ENCODE measurements around the gene BRINP1.

The BRINP1 gene

DNA sequence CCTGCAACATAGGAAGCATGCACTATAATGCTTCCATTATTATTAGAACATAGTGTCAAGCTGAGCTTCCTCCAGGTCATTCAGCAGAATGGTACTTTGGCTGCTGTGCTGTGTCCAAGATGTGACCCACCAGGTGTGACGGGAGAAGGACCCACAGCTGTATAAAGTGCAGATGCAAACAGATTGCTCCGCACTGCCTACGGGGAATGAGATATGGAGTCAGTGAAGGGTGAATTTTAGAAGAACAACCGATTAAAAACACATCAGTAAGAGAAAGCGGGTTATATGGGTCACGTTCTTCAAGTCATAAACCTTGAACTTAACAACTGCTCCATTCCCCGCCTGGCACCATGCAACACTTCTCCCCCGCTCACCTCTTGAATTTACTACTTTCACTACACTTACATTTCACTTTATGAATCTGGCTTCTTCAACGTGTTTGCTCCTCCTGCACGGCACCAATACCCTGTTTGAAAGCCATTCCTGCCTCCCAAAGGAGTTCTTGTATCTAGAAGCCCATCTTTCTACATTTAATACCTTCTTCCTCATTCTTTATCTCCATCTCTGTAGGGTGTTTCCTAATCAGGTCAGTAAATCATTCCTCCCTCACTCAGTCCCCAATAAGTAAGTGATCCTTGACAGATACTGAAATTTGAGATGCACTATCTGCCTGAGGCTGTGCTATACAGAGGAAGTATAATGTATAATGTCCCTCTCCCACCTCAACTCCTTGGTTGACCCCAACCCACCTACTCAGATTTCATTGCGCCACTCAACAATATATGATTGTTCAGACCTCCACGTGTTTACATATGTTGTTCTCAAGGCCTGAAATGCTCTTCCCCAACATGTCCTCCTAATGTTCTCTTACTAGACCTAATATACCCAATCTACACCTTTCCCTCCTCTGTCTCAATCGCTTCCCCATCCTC is 25.9 kb downstream of the BRINP1 start:
- no peak for DNase-seq

DNA sequence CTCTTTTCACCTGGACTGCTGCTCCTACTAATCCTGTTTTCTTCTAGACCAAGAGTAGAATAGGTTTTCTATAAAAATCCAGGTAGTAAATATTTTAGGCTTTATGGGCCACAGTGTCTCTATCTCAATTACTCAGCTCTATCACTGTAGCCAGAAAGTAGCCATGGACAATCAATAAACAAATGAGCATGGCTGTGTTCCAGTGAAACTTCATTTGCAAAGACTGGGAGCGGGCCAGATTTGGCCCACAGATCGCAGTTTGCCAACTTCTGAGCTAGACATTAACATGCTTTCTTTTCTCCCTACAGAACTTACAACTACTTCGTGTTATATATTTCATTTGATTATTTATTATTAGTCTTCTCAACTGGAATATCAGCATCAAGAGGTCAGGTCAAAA is 30.2 kb downstream of the BRINP1 start:
- no peak for DNase-seq

- DNase-seq, result no peak
Observed at GRCh38 chr9:119337573-119337972, 31.7 kb downstream of the BRINP1 start.

DNA sequence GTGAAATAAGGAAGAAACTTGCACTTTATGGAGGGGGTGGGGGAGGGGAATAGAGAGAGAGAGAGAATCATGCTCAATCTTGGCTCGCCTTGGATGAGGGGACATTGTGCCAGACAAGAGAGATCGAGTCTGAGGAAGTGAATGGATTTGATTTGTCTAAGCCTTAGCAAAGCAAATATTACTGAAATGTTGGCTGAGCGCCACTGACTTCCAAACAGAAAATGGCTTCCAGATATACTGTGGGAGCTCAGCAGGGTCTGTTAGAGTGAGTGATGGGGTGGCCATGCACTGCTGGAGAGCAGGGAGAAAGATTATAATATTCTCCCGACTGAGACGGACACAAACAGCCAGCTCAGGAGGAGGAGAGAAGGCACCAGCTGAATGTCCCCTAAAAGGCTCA is 34.5 kb downstream of the BRINP1 start:
- DNase-seq, result no peak

- DNase-seq, result no peak
Observed at GRCh38 chr9:119333507-119334229, 35.6 kb downstream of the BRINP1 start.

GRCh38 chr9:119332522-119332921 is 36.7 kb downstream of the BRINP1 start:
- DNase-seq, result no peak

- no peak for DNase-seq
Observed at GRCh38 chr9:119322184-119322583, 47.1 kb downstream of the BRINP1 start.

DNA sequence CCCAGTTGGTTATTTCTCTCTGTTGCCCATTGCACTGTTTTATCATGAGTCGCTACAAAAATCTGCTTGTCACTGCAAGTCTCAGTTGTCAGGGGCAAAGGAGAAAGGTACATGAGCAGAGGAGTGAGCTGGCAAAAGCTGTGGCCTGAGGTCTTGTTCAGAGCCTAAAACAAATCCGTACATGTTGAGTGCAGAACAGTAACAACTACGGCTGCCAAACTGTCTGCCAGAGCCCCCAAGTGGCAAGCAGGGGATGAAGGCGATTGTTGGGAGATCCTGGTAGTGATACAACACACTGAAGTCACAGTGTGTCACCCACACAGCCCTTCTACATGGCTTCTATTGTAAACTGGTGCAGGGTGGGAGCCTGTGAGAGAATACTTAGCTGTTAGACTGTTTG is 50.9 kb downstream of the BRINP1 start:
- no peak for DNase-seq

DNA sequence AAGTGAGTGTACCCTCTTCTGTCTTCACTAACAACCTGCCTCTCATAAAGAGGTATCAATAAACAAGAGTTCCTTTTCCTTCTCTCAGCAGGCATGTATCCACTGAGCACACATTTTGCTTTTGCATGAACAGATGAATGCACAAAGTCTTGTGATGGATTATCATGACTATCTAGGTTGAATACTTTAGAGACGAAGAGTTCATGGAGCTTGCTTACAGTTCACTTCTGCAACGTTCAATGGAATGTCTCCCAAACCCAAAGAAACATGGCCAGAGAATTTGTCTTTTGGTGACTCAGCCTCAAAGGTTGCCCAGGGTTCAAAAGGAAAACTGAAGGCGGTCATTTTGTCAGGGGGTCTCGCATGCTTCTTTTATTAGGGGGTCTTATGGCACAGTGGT is 55.4 kb downstream of the BRINP1 start:
- DNase-seq, result no peak

DNA sequence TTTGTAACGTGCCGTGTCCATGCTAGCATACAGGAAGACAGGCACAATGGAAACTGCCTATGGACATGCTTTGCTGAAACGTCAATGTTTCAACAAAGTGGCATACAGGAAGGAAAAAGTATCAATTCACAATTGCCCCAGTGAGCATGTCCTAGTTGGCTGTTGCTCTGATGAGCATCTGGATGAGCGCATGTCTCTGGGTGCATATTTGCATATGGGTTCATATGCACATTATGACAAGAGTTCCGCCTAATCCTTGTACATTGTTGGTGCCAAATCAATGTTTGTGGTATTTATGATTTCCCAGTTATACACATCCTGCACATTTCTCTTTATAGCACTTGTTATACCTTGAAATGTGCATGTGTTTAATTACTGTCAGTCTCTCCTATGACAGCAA is 58.5 kb downstream of the BRINP1 start:
- no peak for DNase-seq

- no peak for DNase-seq
Observed at GRCh38 chr9:119307471-119307870, 61.8 kb downstream of the BRINP1 start.

DNA sequence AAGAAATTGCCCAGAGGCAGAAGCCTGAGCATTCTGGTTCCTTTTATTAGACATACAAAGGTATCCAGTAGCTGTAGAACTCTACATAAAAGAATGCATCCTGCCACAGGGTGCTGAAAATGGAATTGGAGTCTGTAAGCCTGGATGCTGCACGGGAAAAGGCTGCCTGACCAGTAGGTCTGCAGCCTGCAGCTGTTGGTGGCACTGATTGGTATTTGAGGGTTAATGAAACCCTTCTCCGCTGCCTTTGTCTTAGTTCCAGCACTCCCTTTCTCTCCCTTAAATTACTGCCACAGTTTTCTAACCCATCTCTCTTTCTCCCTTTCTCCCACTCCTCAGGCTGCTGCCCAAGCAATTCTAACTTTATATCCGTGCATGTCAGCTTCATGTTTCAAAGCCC is 64.7 kb downstream of the BRINP1 start:
- DNase-seq, result no peak

DNA sequence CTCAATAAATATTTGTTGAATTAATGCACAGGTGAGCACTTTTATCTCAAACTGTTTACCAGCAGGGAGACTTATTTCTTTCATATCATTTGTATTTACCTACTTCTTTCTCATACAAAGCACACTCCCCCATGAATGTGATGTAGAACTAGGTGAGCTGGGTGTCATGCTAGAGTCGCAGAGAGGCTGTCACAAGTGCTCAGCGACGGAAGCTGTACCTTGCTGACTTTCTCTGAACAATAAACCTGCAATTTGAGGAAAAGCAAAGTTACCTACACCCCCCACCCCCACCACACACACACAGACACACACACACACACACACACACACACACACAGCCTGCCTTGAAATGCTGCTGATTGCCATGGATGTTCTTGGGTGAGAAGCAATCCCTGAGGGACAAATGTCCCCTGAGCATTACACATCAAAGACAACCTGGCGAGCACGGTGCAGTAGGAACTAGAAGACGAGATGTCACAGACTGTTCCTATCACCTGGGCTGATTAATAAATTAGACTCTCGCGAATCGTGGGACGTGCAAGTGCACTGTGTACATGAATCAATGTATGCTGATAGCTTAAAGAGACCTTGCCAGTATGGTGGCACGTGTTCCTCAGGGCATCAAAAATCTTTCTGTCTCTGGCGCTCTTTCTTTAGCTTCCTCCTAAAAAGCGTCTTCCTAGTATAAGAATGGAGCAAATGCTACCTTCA is 66.1 kb downstream of the BRINP1 start:
- DNase-seq, result no peak

DNA sequence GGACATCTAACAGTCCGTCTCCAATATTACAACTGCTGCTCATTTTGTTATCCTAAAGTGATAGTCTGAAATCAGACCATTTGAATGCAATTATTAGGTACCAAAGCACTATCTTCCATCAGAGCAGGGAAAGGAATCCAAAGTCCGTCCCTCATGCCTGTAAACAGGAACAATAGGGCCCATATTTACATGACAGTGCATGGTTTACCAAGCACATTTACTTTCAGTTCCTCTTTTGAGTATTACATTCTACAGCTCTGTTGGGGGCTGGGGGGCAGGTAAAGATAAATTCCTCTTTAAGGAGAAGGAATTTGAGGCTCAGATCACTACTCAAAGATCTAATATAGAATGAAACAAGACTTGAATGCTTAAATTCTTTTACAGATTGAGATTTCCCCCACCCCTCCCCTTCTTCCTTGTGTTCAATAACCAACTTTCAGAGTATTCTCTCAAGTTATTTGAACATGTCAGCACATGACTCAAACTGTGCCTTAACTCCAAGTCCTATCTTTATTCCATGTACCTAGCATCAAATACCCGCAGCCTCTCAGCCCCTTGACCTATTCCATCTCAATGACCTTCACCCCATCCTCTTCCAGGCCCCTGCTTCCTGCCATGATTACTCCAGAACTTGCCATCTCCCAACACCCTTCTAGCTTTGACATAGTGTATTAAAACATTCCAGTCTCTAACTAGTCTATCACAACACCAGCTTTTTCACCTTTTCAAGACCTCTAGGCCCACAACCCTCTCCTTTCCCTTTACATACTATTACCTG is 71.0 kb downstream of the BRINP1 start:
- no peak for DNase-seq

GRCh38 chr9:119291554-119291953 is 77.7 kb downstream of the BRINP1 start:
- no peak for DNase-seq

DNA sequence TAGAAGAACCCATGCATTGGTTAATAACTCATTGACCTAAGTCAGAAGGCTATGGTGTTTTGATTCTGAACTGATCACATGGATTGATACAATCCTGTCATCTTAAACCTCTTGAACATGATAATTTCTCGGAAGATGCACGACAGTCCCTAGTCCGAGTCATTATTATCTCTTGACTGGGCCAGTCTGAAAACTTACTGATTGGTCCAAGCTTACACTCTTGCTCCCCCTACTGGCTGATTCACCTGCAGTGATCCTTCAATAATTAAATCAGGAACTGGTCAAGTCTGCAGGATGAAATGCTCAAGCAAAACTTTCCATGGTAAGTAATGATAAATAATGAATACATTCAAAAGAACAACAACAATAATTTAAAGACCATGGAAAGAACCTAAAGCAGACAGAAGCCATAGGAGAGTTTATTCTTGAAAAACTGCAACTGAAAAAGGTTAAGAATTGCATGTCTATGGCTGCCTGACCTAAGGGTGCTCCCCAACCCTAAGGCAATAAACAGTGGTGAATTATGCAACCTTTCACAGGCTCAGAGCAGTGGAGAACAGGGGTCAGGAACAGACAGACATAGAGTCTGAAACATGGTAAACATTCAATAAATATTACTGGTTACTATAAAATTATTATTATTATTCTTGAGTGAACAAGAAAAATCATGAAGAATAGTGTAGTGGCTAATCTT is 79.3 kb downstream of the BRINP1 start:
- DNase-seq, result no peak

GRCh38 chr9:119284587-119285337 is 84.5 kb downstream of the BRINP1 start:
- DNase-seq, result no peak

GRCh38 chr9:119284118-119284517 is 85.1 kb downstream of the BRINP1 start:
- DNase-seq, result no peak

GRCh38 chr9:119283078-119283794 is 86.0 kb downstream of the BRINP1 start:
- DNase-seq, result no peak

DNA sequence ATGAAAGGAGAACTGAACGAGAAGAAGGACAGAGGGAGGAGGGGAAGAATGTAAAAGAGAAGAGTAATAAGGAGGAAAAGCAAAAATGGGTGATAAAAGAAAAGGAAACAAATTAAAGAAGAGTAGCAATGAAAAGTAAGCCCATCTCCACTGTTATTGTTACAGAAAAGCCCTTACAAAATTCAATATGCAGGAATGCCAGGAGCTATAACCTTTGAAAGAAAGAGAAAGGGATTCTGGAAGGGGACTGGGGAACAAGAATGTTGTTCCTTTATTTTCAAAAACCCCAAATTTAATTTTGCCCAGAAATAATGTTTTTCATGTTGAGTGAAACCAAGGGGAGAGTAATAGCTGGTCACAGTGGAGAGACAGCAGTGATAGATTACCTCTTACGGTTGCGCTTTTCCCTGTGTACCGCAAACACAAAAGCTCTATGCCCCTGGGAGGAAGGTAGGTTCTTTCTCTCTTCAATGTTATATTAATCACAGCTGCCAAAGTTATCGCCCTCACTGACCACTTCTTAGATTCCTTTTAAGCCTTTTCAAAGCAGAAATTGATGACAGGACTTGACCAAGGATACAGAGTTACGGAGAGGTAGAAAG is 86.7 kb downstream of the BRINP1 start:
- DNase-seq, result no peak
